HG03097 (cell line): ENCODE results near the gene OR4D9.

Experiments used
- ATAC-seq: cut with Tn5 transposase; IDR thresholded peaks from one replicate; pipeline ENCODE4 v1.9.1; 2021; ENCODE audit not compliant: unreplicated experiment, low FRiP score

OR4D9 gene

DNA sequence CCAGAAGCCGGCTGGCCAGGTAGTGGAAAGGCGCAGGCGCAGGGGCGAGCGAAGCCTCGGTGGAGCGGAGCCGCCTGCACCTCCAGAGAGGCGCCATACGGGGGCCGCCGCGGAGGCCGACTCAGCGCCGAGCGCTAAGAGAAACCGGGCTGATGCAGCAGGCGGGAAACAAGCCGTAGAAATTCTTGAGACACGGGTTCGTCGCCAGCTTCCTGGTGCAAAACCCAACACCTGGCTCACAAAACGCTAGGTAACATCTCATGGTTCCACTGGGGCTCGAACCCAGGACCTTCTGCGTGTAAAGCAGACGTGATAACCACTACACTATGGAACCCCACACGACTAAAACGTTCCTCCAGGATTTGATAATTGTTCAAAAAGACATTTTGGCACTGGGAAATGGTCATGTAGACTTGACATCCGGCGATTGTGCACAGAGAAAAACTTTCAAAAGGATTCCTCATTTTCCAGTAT, 39.1 kb downstream of the OR4D9 start:
- ATAC-seq = peak; percentile 79

DNA sequence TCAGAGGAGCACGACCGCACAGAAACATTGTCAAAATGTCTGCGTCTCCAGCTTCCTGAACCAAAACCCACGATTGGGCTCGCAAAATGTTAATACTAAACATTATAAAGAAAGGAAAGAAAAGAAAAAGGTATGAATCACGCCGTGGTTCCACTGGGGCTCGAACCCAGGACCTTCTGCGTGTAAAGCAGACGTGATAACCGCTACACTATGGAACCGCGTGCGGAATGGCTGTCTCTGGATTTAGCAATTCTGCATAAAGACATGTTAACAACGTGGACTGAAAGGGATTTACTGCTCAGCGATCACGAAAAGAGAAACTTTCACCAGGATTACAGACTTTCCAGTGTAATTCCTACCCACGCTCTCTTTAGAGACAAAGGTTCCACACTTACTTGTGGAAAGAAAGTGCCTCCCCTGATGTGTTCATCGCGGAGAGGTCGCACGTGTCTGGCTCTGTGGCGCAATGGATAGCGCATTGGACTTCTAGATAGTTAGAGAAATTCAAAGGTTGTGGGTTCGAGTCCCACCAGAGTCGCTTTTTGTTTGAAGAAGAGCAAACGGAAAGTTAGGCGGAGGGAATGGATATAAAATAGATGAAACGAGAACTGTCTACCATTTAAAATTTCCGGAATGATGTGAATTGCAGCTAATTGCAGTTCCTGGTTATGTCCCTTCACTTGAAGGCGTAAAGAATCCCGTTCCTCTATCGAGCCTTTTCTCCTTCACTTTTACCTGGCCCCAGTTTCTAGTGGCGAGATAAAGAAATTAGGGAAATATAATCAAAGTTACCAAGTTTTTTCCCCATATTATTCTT, 39.7 kb downstream of the OR4D9 start:
- ATAC-seq = peak; percentile 39

DNA sequence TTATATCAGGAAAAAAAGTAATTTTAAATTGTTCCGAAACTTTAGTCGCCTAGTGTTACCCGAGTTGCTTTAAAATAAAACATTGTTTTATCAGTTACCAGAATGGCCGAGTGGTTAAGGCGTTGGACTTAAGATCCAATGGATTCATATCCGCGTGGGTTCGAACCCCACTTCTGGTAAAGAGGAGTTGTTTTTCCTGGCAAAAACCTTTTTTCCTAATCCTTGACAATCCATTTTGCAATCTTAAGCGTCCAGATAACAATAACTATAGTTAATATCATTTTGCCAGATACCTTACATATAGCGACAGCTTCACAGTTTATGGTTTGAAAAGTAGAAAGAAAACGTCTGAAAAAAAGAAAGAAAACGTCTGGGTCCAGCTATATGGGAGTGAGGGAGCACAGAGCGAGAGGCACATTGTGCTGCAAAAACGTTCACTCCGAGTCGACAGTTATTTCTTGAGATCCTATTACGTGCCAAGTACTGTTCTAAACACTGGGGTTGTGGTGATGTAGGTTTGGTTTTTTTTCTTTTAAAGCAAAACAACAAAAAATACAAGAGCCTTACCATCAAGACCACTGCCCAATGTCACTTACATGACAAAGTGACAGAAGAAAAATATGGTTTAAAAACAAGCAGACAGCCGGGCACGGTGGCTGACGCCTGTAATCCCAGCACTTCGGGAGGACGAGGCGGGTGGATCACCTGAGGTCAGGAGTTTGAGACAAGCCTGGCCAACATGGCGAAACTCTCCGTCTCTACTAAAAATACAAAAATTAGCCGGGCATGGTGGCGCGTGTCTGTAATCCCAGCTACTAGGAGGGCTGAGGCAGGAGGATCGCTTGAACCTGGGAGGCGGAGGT, 40.6 kb downstream of the OR4D9 start:
- ATAC-seq = no peak

DNA sequence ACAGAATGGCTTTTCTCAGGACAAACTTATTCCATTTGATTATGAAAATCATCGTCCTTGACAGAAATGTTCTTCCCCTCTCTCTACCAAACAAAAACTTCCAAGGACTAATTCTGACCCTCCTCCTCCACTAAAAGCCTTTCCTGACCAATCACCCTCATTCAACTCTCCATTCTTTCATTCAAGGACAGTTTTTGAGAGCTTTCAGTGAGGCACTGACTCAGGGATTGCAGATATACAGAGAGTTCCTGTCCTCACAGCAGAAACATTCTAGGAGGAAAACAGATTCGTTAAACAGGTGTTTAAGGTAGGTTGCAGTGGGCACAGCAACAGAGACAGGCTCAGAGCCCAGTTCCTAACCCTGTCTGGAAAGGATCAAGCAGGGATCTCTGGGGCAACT, 41.5 kb downstream of the OR4D9 start:
- no peak for ATAC-seq

DNA sequence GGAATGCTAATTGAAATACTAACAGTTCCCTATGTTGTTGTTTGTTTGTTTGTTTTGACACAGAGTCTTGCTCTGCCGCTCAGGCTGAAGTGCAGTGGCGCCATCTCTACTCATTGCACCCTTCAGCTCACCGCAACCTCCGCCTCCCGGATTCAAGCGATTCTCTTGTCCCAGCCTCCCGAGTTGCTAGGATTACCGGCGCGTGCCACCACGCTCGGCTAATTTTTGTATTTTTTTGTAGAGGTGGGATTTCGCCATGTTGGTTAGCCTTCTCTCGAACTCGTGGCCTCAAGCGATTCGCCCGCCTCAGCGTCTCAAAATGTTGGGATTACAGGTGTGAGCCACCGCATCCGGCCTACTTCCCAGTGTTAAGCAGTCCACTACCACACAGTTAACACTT, 42.0 kb downstream of the OR4D9 start:
- no peak for ATAC-seq

DNA sequence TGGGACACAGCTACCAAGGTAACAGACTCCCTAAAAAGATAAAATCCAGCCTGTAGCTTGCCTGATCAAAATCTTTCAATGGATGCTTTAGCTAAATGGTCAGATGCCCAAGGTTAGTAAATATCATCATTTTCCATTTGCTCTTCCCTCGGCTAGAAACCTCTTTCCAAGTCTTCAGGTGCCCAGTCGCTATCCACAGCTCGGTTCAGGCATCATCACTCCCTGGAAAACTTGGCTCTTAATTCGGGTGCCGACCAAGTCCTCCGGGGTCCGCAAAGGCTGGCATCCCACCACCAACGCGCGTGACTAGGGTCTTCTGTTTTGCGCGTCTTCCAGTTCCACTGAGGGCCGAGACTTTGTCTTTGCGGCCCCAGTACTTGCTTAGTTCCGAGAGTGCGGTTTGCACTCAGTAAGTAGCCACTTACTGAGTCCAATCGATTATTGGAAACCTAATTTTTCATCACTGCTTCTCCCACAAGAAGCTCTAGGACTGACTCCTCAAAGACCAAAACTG, 44.3 kb downstream of the OR4D9 start:
- ATAC-seq = no peak

DNA sequence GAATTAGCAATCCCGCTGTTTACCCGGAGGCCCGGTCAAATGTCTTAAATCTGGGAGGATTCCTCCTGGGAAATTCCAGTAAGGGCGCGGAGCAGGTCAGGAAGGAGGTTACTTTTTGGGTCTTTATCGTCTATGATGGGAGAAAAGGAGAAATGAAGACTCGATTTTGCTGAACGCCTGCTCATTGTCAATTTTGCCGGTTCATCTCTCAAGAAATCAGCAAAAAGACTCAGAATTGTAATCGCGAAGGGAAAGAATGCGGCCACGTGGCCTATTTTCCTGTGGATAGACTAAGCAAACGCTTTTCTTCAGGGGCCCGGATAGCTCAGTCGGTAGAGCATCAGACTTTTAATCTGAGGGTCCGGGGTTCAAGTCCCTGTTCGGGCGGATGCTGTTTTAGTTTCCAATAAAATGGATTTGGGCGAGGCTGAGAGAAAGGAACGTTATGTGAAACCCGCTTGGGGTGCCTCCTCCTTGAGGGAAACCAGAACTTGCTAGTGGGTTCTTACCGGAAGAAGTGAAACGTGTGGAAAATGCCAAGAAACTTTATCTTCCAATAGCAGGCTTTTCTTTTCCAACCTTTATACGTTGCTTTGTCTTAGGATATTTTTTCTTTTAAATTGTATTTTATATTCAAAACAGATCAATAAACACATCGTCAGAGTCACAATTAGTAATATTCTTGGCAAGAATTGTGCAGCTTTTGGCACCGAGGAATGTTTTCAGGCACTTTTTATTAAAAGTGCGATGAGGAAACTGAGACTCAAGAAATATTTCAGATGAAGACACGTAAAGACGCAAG, 45.0 kb downstream of the OR4D9 start:
- ATAC-seq = no peak

DNA sequence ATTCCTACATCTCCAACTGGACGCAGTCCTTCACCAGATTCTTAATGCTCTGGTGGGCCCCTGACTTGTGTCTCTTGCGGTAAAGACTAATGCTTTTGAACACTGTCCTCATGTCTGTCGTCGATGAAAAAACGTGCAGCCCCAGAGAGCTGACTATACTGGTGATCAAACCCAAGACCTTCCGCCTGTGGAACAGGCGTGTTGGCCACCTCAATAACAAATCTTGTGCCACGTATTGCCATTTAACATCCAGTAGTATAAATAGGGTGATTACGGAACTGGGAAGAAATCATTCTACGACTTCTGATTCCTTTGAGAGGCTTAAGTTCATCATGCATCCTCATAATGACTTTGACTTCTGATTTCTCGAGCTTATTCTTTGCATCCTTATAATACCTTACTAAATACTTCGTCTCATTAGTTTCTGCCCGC, 45.6 kb downstream of the OR4D9 start:
- ATAC-seq = no peak

DNA sequence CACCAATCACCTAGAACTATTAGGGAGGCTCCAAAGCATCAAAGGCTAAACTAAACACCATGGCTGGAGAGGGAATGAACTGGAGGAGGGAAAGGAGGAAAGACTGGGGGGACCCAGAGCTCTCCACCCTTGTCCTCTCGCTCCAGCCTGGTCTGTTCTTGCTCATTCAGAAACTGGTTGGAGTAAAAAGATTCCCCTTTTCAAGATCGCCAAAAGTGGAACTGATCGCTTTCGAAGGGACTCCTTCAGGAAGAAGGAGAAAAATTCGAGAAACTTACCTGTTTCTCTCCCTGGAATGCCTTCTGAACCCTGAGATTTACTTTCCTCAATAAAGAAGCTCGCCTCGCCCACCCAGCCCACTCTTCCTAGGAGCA, 46.9 kb downstream of the OR4D9 start:
- no peak for ATAC-seq

DNA sequence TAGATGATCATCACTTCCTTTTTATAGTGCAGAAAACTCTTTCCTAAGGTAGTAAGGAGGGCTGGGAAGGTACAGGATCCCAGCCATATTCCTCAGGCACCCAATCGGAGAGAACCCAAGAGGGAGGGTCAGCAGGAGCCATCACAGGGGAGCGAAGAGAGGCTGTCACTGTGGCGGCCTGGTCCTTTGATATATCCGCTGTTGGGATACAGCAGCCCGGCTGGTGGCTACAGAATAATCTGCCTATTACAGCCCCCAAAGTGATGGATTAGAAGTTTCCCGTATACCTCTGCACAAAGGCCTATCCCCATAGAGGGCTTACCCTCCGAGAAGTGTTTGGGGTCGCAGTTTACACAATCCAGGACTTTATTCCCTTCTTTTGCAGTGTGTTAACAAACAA, 48.5 kb downstream of the OR4D9 start:
- no peak for ATAC-seq

DNA sequence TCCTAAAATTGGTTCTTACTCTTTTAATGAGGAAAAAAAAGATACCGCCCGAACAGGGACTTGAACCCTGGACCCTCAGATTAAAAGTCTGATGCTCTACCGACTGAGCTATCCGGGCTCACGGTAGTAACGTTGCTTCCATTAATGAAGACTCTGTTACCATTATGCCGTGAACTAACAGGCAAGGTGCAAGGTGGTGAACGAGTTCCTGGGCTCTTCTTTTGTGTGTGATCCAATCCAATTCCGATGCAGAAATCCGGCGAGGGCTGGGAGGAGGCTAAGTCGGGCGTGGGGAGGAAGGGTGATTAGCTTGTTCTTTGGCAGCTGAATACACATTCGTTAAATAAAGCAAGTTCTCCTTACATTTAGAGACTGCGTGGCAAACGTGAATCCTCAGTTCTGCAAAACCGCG, 49.0 kb downstream of the OR4D9 start:
- no peak for ATAC-seq

DNA sequence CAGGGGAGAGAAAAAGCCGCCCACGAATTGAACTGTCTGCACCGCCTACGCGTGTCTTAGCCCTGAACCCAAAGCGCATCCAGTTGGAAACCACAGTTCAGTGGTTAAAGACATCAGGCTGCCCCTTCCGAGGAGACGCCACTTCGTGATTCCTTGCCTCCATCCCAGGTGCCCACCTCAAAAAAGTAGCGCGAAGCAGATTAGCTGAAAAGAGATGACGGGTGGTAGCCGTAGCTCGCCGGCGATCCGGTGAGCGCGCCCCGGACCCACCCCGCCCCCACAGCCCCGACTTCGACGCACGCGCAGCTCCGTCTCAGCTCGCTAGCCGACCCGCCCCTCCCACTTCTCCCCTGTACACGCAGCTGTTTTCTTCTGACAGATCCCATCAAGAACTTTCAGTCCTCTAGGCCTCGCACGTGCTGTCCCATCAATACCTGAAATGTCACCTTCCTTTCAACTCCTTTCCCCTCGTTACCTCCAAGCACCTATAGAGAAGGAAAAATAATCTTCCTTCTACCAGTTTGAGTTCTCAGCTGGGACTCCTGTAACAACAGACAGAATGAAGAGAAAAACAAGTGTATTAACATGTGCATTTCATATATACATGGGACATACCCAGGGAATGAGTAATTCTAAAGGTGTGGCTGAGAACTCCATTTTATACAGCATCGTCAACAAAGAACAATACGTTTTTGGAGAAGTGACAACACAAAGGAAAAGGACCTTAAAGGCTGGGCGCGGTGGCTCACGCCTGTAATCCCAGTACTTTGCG, 49.5 kb downstream of the OR4D9 start:
- ATAC-seq = peak; percentile 32

DNA sequence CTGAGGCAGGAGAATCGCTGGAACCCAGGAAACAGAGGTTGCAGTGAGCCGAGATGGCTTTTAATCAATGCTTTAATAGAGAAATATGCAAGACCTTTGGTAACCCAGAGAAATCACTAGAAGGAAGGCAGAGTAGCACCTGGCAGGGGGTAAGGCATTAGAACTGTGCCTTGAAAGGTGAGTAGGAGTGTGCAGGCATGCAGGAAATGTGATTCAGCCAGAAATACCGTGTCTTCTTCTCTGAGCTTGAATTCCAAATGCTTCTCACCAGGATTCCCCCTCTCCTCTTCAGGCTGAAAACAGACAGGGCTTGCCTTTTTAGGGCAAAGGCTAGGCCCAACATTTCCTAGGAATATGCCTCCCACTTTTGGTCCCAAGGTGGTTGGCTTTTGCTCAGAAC, 51.0 kb downstream of the OR4D9 start:
- ATAC-seq = no peak
